Measurements from ENCODE around the gene PROS1.

The PROS1 gene

DNA sequence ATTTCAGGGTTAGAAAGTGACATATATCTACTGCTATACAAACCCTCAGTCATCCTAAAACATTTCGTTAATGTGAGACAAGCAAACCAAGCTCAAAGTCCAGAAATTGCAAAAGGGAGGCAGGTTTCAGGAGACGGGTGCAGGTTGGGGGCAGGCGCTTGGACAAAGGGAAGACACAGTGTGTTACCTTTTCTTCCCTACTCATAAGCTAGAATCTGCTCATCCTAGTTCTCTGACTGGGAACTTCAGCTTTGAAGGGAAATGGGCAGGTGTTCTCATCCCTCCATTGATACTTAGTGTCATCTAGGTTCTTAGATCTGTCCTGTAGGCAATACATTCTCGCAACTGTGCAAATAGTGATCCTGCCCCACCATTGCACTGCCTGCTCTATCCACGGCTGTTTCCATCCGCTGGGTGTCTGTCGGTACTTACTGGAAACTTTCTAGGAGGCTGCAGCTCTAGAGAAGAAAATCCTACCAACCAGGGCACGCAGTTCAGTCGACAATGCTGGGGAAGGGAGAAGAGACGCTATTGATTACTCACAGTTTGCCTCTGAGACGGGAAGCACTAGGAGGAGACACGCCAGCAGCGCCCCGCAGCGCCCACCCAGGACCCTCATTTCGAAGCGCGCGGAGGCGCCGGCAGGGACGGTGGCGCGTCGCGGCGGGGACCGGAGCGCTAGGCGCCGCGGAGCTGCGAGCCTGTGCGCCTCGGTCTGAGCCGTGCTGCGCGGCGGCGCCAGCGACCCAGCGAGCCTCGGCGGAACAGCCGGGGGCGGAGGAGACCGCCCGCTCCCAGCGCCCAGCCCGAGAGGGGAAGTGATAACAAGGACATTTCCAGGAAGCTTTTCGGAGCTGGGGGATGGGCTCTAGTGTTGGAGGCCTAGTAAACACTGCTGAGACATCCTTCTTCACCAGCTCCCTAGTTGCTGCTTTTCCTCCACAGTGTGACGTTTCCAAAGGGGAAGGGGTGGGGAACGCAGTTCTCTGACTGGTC is at the start of gene PROS1:
TSS of gene PROS1 (minus strand) at position 766 of the 996 bp plus-strand sequence. CDS start at position 619, 147 bp downstream.
- DNase-seq (ENCODE audit: low spot score) = peak; percentile 71

DNA sequence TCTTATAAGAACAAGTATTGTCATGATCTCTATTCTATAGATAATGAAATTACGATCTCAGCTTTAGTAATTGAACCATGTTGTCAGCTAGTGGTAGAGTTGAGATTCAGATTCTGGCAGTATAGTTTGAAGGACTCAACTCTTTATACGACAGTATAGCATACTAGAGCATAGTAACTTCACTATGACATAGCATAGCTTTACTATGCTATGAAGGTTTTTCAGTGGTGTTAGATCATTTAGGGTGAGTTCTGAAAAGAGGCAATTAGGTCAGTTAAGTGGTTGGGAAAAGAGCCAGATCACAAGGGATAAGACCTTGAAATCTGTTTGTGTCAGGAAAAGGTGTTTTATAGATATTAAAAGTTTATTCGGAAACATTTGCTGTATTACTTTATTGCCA is 46.6 kb upstream of the PROS1 start:
- DNase-seq (ENCODE audit: low spot score) = no peak

- DNase-seq (ENCODE audit: low spot score) = no peak
Measured at GRCh38 chr3:94019659-94020058, 46.0 kb upstream of the PROS1 start.

DNA sequence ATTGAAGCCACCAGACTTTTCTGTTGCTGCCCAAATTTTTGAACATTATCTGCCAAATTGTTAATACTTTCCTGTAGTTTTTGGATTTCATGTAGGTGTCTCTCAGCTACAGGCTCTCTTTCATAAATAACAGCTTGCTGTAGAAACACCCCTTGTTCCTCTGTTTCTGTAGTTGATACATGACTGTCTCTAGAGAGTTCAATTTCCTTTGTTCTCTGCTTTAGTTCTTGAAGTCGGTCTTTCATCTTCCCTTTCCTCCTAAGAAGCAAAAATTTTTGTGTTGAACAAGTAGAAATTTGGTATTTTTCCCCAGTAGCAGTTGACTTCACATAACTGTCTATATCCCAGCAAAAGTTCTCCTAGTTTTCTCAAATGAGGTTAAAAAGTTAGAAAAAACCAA is 41.3 kb upstream of the PROS1 start:
- no peak for DNase-seq (ENCODE audit: low spot score)

DNA sequence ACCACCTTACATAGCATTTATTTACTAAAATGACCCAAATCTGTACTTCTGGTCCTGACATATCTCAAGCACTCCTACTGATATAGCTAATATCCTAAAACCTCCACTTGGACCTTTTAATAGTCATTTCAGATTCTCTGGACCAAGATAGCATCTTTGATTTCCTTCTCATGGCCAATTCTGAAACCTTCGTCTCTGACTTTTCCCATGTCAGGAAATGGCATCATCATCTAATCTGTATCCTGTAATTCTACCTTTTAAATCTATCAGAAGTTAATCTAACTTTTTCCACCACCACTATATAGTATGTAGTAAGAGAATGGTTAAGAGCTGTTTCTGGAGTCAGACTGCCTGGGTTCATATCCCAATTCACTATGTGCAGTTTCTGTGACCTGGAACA is 38.5 kb upstream of the PROS1 start:
- DNase-seq (ENCODE audit: low spot score) = no peak

DNA sequence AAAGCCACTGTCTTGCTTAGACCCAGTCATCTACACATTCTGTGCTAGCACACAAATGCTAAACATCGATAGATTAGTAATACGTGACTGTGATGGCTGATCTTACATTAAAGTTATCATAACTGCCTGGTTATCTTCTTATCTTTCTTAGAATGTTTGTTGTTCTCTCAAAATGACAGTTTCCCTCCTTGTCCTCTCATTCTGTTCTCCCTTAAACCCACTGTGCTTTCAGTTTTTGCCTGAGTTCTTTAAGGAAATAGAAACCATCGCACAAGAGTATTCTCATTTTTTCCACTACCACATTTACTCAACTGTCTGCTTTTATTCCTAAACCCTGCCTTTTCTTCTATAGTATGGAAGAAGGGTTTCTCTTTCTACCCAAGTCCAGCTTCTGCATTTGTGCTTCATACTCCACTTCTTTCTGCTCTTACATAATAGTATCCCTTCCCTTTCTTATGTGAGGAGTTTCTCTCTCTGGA is 37.6 kb upstream of the PROS1 start:
- DNase-seq (ENCODE audit: low spot score) = no peak

- no peak for DNase-seq (ENCODE audit: low spot score)
Measured at GRCh38 chr3:94009608-94010007, 35.9 kb upstream of the PROS1 start.

DNA sequence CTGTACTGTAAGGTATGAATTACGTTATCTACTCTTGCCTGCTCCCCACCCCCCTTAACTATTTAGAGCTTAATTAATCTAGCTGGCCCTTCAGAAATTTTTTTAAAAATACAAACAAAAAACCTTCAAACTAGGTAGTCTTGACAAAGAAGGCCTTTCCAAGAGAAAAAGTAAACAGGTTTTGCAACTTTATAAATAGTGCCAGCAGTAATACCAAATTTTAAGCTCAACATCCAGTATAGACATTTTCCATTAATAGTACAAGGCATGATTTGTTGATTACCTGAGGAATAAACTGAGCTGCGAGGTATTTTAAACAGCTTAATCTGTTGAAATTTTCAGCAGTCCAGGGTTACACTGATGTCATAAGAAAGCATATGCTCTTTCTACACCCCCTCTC is 34.6 kb upstream of the PROS1 start:
- DNase-seq (ENCODE audit: low spot score) = no peak

DNA sequence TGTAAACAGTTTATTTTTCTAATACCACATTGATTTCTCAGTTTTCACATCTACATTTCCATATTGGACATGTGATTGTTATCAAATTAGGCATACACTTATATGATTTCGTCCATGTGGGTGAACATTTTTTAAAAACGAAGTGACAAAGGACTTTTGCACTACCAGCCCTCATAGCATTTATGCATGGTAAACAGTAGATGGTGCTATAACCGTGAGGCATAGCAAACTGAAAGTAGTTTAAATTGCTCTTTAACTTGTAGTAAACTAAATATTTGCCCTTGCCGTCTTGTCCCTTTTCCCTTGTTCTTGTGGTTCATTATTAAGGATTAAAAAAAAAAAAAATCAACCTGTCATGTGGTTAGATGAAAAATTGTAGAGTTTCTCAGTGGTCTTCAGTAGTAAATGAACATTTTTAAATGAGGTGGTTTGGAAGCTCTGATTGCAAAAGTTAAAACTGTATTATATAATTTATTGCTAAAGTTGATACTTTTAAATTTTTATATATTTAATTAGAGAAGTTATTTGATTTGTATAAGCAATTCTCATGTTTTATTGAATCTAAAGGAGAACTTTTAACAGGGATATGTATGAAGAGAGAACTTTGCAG is 30.7 kb upstream of the PROS1 start:
- peak; percentile 33 for DNase-seq (ENCODE audit: low spot score)

DNA sequence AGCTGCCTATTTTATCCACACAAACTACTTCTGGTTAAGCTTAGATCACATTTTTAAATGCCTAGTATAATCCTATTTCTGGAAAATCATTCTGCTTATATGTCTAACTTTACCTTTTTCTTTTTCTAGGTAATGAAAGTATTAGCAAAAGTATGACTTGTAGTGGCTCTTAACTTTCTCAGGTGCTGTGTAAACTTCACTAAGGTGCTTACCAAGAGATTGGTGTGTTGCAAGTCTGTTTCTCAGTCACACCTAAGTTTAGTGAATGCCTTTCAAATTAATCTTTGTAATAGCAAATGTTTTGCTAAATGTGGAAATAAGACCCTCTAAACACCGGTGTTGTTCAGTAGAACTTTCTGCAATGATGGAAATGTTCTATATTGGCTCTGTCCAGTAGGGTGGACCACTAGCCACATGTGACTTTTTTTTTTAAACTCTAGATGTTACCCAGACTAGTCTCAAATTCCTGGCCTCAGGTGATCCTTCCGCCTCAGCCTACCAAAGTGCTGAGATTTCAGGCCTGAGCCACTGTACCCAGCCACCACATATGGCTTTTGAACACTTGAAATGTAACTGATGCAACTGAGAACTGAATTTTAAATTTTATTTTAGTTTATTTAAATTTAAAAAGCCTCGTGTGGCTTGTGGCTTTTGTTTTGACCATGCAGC is 28.3 kb upstream of the PROS1 start:
- DNase-seq (ENCODE audit: low spot score) = no peak

DNA sequence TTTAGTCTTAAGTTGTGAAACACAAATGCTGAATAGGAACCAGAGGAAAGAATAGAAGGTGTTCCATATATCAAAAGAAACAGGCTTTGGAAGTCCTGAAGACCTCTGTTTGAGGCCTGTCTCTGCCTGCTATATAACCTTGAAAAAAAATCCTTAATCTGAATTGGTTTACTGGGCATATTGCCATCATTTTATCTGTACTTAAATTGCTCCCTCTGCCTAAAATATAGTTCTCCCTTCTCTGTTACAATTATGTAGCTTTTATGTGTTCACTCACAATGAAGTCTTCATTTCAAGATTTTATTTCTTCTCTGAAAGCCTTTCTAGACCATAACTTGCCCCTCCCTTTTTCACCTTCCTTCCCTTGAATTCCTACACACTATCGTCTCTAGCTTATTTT is 27.5 kb upstream of the PROS1 start:
- DNase-seq (ENCODE audit: low spot score) = no peak

GRCh38 chr3:93994056-93994455 is 20.4 kb upstream of the PROS1 start:
- no peak for DNase-seq (ENCODE audit: low spot score)

DNA sequence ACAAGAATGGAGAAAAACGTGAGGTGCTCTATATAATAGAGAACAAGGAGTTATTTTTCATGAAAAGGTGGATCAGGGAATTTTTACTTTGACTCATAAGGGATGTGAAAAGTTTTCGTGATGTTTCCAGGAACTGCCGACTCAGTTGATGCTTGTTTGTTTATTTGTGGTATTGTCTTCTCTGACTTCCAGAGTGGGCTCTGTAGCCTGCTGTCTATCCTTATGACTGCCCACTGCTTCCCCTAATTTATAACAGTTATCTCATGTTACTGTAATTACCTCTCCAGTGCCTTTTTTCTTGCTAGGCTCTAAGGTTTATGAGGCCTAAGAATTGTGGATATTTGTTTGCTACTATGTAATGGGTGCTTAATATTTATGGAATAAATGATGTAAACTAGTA is 18.5 kb upstream of the PROS1 start:
- DNase-seq (ENCODE audit: low spot score) = no peak

DNA sequence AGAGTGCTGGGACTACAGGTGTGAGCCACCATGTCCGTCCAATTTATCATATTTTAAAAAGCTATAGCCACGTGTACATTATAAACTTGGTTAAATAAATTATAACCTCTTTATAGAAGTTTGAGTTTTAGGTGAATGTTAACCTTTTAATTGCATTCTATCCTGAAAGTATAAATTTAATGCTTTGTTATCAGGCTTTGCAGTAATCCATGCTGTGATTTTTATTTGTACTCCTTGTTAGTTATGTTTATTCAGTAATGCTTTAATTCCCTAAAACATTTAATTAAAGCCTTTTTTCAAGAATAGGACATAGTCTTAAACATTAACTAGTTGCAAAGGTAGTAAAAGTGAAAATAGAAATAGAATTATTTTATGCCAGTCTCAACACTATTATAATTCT is 17.9 kb upstream of the PROS1 start:
- no peak for DNase-seq (ENCODE audit: low spot score)

DNA sequence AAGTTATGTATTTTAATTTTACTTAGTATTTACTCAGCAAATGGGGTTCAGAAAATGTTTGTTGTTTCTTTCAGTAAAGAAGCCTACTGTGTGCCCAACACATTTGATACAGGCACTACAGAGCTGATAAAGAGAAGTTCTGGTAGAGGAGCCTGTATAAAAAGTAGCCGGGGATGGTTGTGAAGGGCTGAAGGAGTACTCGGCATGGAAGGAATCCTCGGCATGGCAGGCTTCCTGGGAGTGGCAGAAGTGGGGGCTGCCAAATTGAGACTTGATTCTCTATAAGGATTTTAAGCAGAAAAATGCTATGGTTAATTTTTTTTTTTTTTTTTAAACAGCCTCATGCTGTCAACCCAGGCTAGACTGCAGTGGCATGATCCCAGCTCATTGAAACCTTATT is 15.5 kb upstream of the PROS1 start:
- DNase-seq (ENCODE audit: low spot score) = no peak

GRCh38 chr3:93988764-93989163 is 15.1 kb upstream of the PROS1 start:
- no peak for DNase-seq (ENCODE audit: low spot score)

DNA sequence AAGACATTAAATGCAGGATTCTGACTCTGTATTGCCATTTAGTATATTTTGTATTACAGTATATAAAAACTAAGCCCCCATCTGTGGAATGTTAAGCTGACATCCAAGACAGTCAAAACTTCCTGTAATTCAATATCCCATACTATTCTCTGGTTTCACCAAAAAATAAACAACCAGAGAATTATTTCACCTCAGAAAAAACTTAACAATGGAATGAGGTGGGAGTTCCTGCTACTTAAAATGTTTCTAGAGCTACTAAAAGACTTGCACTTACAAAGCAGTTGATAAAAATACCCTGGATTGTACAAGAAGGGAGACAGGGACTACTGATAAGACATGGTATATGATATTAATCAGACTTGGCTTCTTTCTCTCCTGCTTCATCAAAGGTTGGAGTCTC is 14.6 kb upstream of the PROS1 start:
- DNase-seq (ENCODE audit: low spot score) = no peak

GRCh38 chr3:93984618-93985017 is 10.9 kb upstream of the PROS1 start:
- DNase-seq (ENCODE audit: low spot score) = no peak

GRCh38 chr3:93983408-93983807 is 9.7 kb upstream of the PROS1 start:
- no peak for DNase-seq (ENCODE audit: low spot score)

GRCh38 chr3:93981649-93982048 is 8.0 kb upstream of the PROS1 start:
- no peak for DNase-seq (ENCODE audit: low spot score)

DNA sequence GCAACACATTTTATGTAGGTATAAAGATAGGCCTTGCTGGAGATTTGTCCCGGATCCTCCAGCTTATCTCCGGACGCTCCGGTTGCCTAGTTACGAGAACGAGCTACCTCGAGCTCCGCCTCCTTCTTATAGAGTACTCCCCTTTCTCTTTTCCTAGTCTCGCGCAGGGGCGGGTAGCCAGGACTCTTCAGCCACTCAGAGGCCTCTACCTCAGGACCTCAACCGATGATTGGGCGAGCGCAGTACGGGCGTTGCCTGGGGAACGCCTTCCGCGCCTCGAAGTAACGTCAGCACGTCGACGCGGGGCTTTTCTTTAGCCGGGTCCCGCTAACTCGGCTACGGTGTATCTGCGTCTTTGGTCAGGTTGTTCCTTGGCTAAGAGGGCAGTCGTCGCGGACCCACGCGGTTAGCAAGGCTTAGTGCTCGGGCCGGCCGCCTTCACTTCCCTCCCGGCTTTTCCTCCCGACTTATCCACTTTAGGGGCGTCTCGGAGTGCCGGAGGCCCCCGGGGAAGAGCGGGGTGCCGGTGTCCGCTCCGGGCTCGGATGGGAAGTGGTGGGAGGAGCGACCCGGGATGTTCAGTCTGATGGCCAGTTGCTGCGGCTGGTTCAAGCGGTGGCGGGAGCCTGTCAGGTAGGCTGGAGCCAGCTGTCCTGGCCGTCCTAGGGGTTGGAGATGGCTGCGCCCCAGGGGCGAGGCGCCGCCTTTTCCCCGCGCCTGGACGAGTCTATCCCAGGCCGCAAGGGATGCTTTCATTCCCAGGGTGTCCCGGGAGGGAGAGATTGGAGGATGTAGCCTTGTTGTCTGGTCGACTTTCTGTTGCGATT is 6.4 kb upstream of the PROS1 start, which contains the start of gene ARL13B:
TSS of gene ARL13B (plus strand) at position 306 of the 827 bp plus-strand sequence. CDS start at position 575, 269 bp downstream.
- DNase-seq (ENCODE audit: low spot score) = peak; percentile 97

DNA sequence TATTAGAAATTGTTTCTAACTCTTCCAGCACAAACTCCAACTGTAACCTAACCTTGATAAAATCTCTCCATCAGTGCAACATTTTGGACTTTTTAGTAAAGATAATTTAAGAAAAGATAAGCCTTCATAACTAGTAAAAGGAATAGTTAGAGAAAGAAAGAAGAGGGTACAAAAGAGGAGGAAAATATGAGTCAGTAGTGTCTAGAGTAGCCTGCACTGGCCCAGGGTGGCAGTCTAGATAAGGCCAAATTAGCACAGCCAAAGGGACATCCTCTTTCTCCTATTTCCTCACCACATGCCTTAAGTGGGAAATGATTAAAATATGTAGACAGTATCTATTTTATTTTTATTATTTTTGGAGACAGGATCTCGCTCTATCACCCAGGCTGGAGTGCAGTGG is 3.7 kb downstream of the PROS1 start:
- no peak for DNase-seq (ENCODE audit: low spot score)
